GM18951 (cell line): ENCODE data around the gene NR1H3.
A peak's percentile ranks its signal among the peaks of the same experiment; 100 is the strongest.
"Not testable (repeated sequence)": the region's sequence is repeated elsewhere in the genome, so short reads cannot be mapped to it uniquely, and the experiment has no call there.

Source experiments
- POLR2A ChIP-seq: IDR thresholded peaks from 4 replicates; pipeline ENCODE4 v1.6.1; 2011; ENCODE audit warnings: mild to moderate bottlenecking; ENCODE audit not compliant: insufficient read length, insufficient read depth; ENCODE audit errors: extremely low read depth
- in situ Hi-C: fragments of 300-500 bp; cut with MboI; formaldehyde crosslinking; loops from one replicate; pipeline ENCODE4 v1.12.0; 2022; ENCODE audit warnings: low sequenced_read_pairs, mixed read lengths, inconsistent platforms; ENCODE audit not compliant: unreplicated experiment

The NR1H3 gene

GRCh38 chr11:47257517-47258316 lies at the start of gene NR1H3:
NR1H3 (plus strand) TSS chr11:47257996; CDS start chr11:47259217, 1,221 bp downstream.
- in situ Hi-C loops, result no loop called here
- TF ChIP-seq POLR2A, result no peak

DNA sequence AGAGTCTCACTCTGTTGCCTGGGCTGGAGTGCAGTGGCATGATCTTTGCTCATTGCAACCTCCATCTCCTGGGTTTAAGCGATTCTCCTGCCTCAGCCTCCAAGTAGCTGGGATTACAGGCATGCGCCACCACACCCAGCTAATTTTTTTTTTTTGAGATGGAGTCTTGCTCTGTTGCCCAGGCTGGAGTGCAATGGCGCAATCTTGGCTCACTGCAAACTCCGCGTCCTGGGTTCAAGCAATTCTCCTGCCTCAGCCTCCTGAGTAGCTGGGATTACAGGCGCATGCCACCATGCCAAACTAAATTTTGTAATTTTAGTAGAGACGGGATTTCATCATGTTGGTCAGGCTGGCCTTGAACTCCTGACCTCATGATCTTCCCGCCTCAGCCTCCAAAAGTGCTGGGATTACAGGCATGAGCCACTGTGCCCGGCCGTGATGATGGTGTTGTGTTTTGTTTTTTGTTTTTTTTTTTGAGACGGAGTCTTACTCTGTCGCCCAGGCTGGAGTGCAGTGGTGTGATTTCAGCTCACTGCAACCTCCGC lies 49.7 kb upstream of the NR1H3 start:
- in situ Hi-C loops, result not testable (repeated sequence)

- no peak for TF ChIP-seq POLR2A
- in situ Hi-C loops, result no loop called here
These were observed 49.2 kb upstream of the NR1H3 start for GRCh38 chr11:47208628-47209027.

- in situ Hi-C loops, result no loop called here
- TF ChIP-seq POLR2A, result no peak
These were observed 44.9 kb upstream of the NR1H3 start for GRCh38 chr11:47212938-47213337.

GRCh38 chr11:47213950-47214565 lies 43.7 kb upstream of the NR1H3 start:
- TF ChIP-seq POLR2A, result peak; percentile 64
- in situ Hi-C loops, result no loop called here

DNA sequence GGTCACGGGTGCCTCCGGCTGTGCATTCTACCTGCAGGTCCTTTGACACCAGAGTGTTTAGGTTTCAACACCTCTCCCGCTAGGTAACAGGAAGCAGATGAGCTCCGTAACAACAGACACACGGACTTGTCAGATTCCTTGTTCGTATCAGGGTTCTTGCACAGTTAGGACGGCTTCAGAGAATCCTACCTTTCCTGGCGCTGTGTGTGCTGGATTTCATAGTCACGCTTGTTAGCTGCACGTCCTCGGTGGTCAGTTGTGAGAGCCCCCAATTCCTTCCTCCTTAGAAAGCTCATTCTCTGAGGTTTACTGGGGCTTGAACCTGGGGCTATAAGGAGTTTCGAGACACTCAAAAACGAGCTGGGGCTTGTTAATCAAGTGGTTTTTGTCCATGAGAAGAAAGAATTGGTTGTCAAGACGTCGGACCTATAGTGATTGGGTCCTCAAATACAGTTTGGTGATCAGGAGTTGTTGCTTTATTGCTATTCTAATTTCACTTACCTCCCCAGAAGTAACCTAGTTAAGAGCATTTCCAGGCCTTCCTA lies 42.4 kb upstream of the NR1H3 start:
- no peak for TF ChIP-seq POLR2A
- in situ Hi-C loops, result no loop called here

- peak; percentile 28 for TF ChIP-seq POLR2A
- in situ Hi-C loops, result no loop called here
These were observed 41.5 kb upstream of the NR1H3 start for GRCh38 chr11:47216121-47216798.

DNA sequence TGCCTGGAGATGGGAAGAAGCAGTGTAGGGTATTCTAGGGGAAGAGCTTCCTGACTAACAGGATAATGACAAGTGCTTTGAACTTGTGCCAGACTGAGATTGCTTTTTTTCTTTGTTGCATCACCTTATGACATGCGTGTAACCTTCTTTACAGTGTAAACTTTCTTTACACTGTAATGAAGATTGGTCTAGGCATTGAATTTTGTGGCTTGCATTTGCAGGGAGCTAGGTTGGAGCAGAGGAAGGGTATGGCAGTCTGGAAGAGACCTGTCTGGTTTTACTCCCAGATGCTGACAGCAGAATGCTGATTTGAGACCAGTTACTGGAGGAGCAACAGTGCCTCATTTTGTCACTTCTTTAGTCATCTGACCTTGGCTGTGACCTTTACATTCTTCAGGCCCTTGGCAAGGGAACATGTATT lies 37.4 kb upstream of the NR1H3 start:
- in situ Hi-C loops, result no loop called here
- no peak for TF ChIP-seq POLR2A

GRCh38 chr11:47222696-47223095 lies 35.1 kb upstream of the NR1H3 start:
- in situ Hi-C loops, result no loop called here
- no peak for TF ChIP-seq POLR2A

- in situ Hi-C loops, result no loop called here
- no peak for TF ChIP-seq POLR2A
These were observed 32.0 kb upstream of the NR1H3 start for GRCh38 chr11:47225552-47226400.

DNA sequence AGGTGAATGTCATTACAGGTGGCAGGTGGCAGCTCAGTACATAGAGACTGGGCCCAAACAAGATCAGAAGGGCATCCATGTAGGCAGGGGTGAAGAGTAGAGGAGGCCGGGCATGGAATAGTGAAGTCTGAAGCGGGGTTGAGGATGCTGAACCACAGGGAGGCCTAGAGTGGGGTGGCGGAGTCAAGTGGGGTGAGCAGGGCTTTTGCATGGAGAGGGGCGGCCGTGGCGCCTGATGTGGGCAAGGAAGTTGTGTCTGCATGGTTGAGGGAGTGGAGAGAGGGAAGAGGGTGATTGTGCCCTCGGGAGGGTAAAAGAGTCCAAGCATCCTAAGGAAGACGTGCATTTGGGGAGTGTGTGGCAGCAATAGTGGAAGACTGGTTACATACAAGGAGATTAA lies 28.6 kb upstream of the NR1H3 start:
- in situ Hi-C loops, result no loop called here
- no peak for TF ChIP-seq POLR2A

DNA sequence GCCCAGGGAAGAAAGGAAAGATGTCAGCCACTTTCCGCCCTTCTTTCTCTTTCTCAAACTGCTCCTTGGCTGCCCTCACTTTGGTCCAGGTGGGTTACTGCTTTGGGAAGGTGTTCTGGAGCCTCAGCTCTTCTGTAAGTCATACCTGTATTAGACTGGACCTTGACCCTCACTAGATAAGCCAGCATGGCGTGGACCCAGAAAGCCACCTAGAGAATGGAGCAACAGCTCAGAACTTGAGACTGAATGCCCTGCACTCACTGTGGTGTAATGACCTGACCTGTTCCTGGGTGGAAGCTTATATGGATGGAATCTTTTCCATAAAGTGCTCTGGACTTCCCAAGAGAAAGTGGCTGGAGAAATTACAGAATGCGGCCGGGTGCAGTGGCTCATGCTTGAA lies 24.7 kb upstream of the NR1H3 start:
- in situ Hi-C loops, result no loop called here
- no peak for TF ChIP-seq POLR2A
